SK-N-SH (cell line): Measurements from ENCODE around the gene PBX2. TPM values are rescaled to one million over a fixed set of nuclear protein-coding genes. Genes with fewer than 3 reads are reported as not detected.

Experiments
- CTCF ChIA-PET: fragments of 300-600, 350-600 bp; formaldehyde crosslinking; extraction: SDS; loops from one replicate; lab custom pipeline; 2021; lab: Yijun Ruan, JAX
- POLR2A ChIA-PET: fragments of 350-600 bp; sonication (Branson Sonifier 250); formaldehyde crosslinking; extraction: SDS; loops from one replicate; lab custom pipeline; 2020; ENCODE audit warnings: antibody characterized with exemption, inconsistent platforms; lab: Yijun Ruan, JAX
- DNase-seq: peaks from one replicate; pipeline ENCODE4 v3.0.0; 2012
- H2AFZ ChIP-seq: fragments of 200-600 bp; sonication (generic); 2 replicates; pipeline ENCODE4 v1.8.1; 2016; ENCODE audit warnings: antibody characterized with exemption, mild to moderate bottlenecking, low read depth
- H3F3A ChIP-seq: fragments of 200-600 bp; sonication (generic); replicated peaks from 2 replicates; pipeline ENCODE3; 2016; ENCODE audit warnings: antibody characterized with exemption, mild to moderate bottlenecking; ENCODE audit not compliant: insufficient read depth
- H3K27ac ChIP-seq, 2 experiments: fragments of 200-500 bp in 1 of 2; fragments of 200-600 bp in 1 of 2; sonication (Bioruptor generic) in 1 of 2; sonication (generic), shearing (Covaris generic) in 1 of 2; 2 replicates each; pipeline versions ENCODE4 v1.5.1 to v1.6.1; 2014 to 2016; ENCODE audit warnings: low read depth in 2 of 2, inconsistent platforms in 1 of 2, low read length in 1 of 2, mild to moderate bottlenecking in 1 of 2, mixed read lengths in 1 of 2
- H3K27me3 ChIP-seq: fragments of 200-600 bp; sonication (generic), shearing (Covaris generic); 2 replicates; pipeline ENCODE4 v1.6.1; 2016; ENCODE audit warnings: mixed run types; ENCODE audit not compliant: insufficient read depth
- H3K36me3 ChIP-seq, 2 experiments: fragments of 200-500 bp in 1 of 2; fragments of 200-600 bp in 1 of 2; sonication (Bioruptor generic) in 1 of 2; sonication (generic) in 1 of 2; replicated peaks in 1 of 2; 2 replicates each; pipeline versions ENCODE3 to v1.5.1; 2014 to 2016; ENCODE audit warnings: low read length in 1 of 2, mild to moderate bottlenecking in 1 of 2; ENCODE audit not compliant: insufficient read depth in 2 of 2, control insufficient read depth in 1 of 2
- H3K4me1 ChIP-seq, 2 experiments: fragments of 200-500 bp in 1 of 2; fragments of 200-600 bp in 1 of 2; sonication (Bioruptor generic) in 1 of 2; sonication (generic), shearing (Covaris generic) in 1 of 2; 2 replicates each; pipeline versions ENCODE4 v1.5.1 to v1.6.1; 2014 to 2016; ENCODE audit warnings: low read depth in 1 of 2, low read length in 1 of 2, mixed run types in 1 of 2; ENCODE audit not compliant: insufficient read depth in 2 of 2, control insufficient read depth in 1 of 2
- H3K4me2 ChIP-seq: fragments of 200-600 bp; sonication (generic), shearing (Covaris generic); 2 replicates; pipeline ENCODE4 v1.6.1; 2017; ENCODE audit warnings: mixed run types
- H3K4me3 ChIP-seq, 2 experiments: fragments of 200-500 bp in 1 of 2; fragments of 200-600 bp in 1 of 2; sonication (Bioruptor generic) in 1 of 2; sonication (generic), shearing (Covaris generic) in 1 of 2; 2 replicates each; pipeline versions ENCODE4 v1.5.1 to v1.8.1; 2014 to 2016; ENCODE audit warnings: low read depth in 2 of 2, inconsistent platforms in 1 of 2, low read length in 1 of 2, mild to moderate bottlenecking in 1 of 2, mixed read lengths in 1 of 2, moderate library complexity in 1 of 2
- H3K79me2 ChIP-seq: fragments of 200-600 bp; sonication (generic); 2 replicates; pipeline ENCODE4 v1.8.1; 2017; ENCODE audit warnings: mild to moderate bottlenecking; ENCODE audit not compliant: insufficient read depth
- H3K9ac ChIP-seq: fragments of 200-600 bp; sonication (generic); 2 replicates; pipeline ENCODE4 v1.6.1; 2017; ENCODE audit warnings: mixed run types
- H3K9me2 ChIP-seq: fragments of 200-600 bp; sonication (generic); 2 replicates; pipeline ENCODE4 v1.6.1; 2017; ENCODE audit warnings: mixed run types
- H3K9me3 ChIP-seq: fragments of 200-600 bp; sonication (generic); 2 replicates; pipeline ENCODE4 v1.6.1; 2017; ENCODE audit warnings: mixed run types, mild to moderate bottlenecking, moderate library complexity
- H4K20me1 ChIP-seq: fragments of 200-600 bp; sonication (generic); 2 replicates; pipeline ENCODE4 v1.6.1; 2017; ENCODE audit warnings: mild to moderate bottlenecking, mixed run types; ENCODE audit not compliant: insufficient read depth
- CHD2 ChIP-seq: fragments of 150-350 bp; IDR thresholded peaks from 2 replicates; pipeline ENCODE4 v1.6.1; 2018; ENCODE audit warnings: low read length; ENCODE audit not compliant: partially characterized antibody
- CTCF ChIP-seq: fragments of 200-600 bp; sonication (generic); IDR thresholded peaks from 2 replicates; pipeline ENCODE4 v1.6.1; 2017; ENCODE audit warnings: antibody characterized with exemption, mild to moderate bottlenecking, moderate library complexity
- ELF1 ChIP-seq: IDR thresholded peaks from 2 replicates; pipeline ENCODE4 v1.4.0; 2012
- EP300 ChIP-seq, 2 experiments: IDR thresholded peaks; 2 replicates each; pipeline versions ENCODE4 v1.4.0 to v1.6.1; 2012; ENCODE audit warnings: borderline replicate concordance in 1 of 2, low read depth in 1 of 2, low read length in 1 of 2
- EZH2phosphoT487 ChIP-seq: fragments of 200-600 bp; sonication (generic); IDR thresholded peaks from 2 replicates; pipeline ENCODE4 v1.6.1; 2017; ENCODE audit warnings: low read depth, mixed run types, mild to moderate bottlenecking, antibody characterized with exemption, moderate library complexity, borderline replicate concordance
- FOXJ3 ChIP-seq: sonication (generic); formaldehyde crosslinking; IDR thresholded peaks from 2 replicates; pipeline ENCODE4 v1.5.1; 2020; ENCODE audit warnings: mild to moderate bottlenecking, missing genetic modification reagents
- GATA2 ChIP-seq: sonication (generic); formaldehyde crosslinking; IDR thresholded peaks from 2 replicates; pipeline ENCODE4 v1.5.0; 2020; ENCODE audit warnings: mild to moderate bottlenecking, missing genetic modification reagents
- JUND ChIP-seq: IDR thresholded peaks from 2 replicates; pipeline ENCODE4 v1.4.0; 2012
- MEF2A ChIP-seq: IDR thresholded peaks from 2 replicates; pipeline ENCODE4 v1.4.0; 2012; ENCODE audit warnings: low read depth, borderline replicate concordance
- NFIC ChIP-seq: IDR thresholded peaks from 2 replicates; pipeline ENCODE4 v1.4.0; 2012; ENCODE audit warnings: borderline replicate concordance
- NRF1 ChIP-seq: IDR thresholded peaks from 2 replicates; pipeline ENCODE4 v1.6.1; 2012; ENCODE audit warnings: low read depth, mild to moderate bottlenecking, low read length
- RAD21 ChIP-seq: IDR thresholded peaks from 2 replicates; pipeline ENCODE4 v1.6.1; 2012; ENCODE audit warnings: mild to moderate bottlenecking, low read length
- SIN3A ChIP-seq: IDR thresholded peaks from 2 replicates; pipeline ENCODE4 v1.6.1; 2012; ENCODE audit warnings: low read depth, mild to moderate bottlenecking, low read length, moderate library complexity, borderline replicate concordance
- TAF1 ChIP-seq: IDR thresholded peaks from 2 replicates; pipeline ENCODE4 v1.6.1; 2012; ENCODE audit warnings: low read depth, mild to moderate bottlenecking, low read length, moderate library complexity, borderline replicate concordance
- WGBS: methylation state at CpG from one replicate; pipeline ENCODE4 v1.1.6; 2017; ENCODE audit warnings: low lambda C conversion rate; 5-methylcytosine and 5-hydroxymethylcytosine counted together
- polyA plus RNA-seq, 3 experiments: library from polyadenylated mRNA; depleted of rRNA; stranded (reverse); fragments of >200 nt; gene quantifications; 2 replicates each; pipeline ENCODE4 v1.2.3, GENCODE V29; 2012
- TF ChIP-seq, protein P1 (sequence below): IDR thresholded peaks from 2 replicates; pipeline ENCODE4 v1.4.0; 2012; ENCODE audit warnings: low read depth
- TF ChIP-seq, protein P2 (sequence below): IDR thresholded peaks from 2 replicates; pipeline ENCODE4 v1.6.1; 2012; ENCODE audit warnings: mild to moderate bottlenecking, low read depth, low read length, moderate library complexity

Gene PBX2
- polyA plus RNA-seq, 1 of the 3 experiments (the other 2 are of a cell fraction), result 74.5 TPM

GRCh38 chr6:32140420-32141046 lies 49.5 kb downstream of the PBX2 start:
- no peaks in the 10 kb centered on the region for H3K27me3 ChIP-seq
- H3F3A ChIP-seq, result no peaks in the 10 kb centered on the region
- H3K9ac ChIP-seq, result no peak overlapping the region
- no peak overlapping the region for H3K4me3 ChIP-seq
- no peaks in the 10 kb centered on the region for H3K9me2 ChIP-seq
- H3K27ac ChIP-seq, result no peak overlapping the region
- no peaks in the 10 kb centered on the region for H3K79me2 ChIP-seq
- H3K4me1 ChIP-seq, result no peaks in the 10 kb centered on the region
- ChIA-PET POLR2A (no interaction called here), CTCF (no interaction called here)
- DNase-seq, result no peak
- TF ChIP-seq, protein P1, sequence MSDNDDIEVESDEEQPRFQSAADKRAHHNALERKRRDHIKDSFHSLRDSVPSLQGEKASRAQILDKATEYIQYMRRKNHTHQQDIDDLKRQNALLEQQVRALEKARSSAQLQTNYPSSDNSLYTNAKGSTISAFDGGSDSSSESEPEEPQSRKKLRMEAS, result no peak
- no peak for TF ChIP-seq RAD21
- TF ChIP-seq EP300 (IDR thresholded peaks at IDR 0.05; ENCODE audit: borderline replicate concordance in 1 of 2, low read depth in 1 of 2, low read length in 1 of 2), result no peak
- no peak for TF ChIP-seq CTCF
- TF ChIP-seq GATA2 (CRISPR knock-in tag), result no peak
- TF ChIP-seq MEF2A, result no peak
- no peak for TF ChIP-seq CHD2
- TF ChIP-seq, protein P2, sequence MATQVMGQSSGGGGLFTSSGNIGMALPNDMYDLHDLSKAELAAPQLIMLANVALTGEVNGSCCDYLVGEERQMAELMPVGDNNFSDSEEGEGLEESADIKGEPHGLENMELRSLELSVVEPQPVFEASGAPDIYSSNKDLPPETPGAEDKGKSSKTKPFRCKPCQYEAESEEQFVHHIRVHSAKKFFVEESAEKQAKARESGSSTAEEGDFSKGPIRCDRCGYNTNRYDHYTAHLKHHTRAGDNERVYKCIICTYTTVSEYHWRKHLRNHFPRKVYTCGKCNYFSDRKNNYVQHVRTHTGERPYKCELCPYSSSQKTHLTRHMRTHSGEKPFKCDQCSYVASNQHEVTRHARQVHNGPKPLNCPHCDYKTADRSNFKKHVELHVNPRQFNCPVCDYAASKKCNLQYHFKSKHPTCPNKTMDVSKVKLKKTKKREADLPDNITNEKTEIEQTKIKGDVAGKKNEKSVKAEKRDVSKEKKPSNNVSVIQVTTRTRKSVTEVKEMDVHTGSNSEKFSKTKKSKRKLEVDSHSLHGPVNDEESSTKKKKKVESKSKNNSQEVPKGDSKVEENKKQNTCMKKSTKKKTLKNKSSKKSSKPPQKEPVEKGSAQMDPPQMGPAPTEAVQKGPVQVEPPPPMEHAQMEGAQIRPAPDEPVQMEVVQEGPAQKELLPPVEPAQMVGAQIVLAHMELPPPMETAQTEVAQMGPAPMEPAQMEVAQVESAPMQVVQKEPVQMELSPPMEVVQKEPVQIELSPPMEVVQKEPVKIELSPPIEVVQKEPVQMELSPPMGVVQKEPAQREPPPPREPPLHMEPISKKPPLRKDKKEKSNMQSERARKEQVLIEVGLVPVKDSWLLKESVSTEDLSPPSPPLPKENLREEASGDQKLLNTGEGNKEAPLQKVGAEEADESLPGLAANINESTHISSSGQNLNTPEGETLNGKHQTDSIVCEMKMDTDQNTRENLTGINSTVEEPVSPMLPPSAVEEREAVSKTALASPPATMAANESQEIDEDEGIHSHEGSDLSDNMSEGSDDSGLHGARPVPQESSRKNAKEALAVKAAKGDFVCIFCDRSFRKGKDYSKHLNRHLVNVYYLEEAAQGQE, result no peak
- no peak for TF ChIP-seq ELF1
- TF ChIP-seq NRF1, result no peak
- TF ChIP-seq TAF1, result no peak
- TF ChIP-seq FOXJ3, result no peak
- no peak for TF ChIP-seq EZH2phosphoT487
- TF ChIP-seq NFIC, result no peak
- TF ChIP-seq SIN3A, result no peak
- no peak for TF ChIP-seq JUND
- H3K36me3 ChIP-seq, result no peaks in the 10 kb centered on the region
- no peaks in the 10 kb centered on the region for H4K20me1 ChIP-seq
- WGBS, result 51% methylated on average over 5 of the region's 5 CpGs
- no peak overlapping the region for H2AFZ ChIP-seq
- H3K4me2 ChIP-seq, result no peak overlapping the region
- no peaks in the 10 kb centered on the region for H3K9me3 ChIP-seq
